Measurements from ENCODE around the gene AP2A2. TPM values are rescaled to one million over a fixed set of nuclear protein-coding genes. Genes with fewer than 3 reads are reported as not detected.

The AP2A2 gene
- total and polyA plus RNA-seq, 2 of the 4 experiments (the other 2 are of a cell fraction), result 19.9 to 49.0 TPM

DNA sequence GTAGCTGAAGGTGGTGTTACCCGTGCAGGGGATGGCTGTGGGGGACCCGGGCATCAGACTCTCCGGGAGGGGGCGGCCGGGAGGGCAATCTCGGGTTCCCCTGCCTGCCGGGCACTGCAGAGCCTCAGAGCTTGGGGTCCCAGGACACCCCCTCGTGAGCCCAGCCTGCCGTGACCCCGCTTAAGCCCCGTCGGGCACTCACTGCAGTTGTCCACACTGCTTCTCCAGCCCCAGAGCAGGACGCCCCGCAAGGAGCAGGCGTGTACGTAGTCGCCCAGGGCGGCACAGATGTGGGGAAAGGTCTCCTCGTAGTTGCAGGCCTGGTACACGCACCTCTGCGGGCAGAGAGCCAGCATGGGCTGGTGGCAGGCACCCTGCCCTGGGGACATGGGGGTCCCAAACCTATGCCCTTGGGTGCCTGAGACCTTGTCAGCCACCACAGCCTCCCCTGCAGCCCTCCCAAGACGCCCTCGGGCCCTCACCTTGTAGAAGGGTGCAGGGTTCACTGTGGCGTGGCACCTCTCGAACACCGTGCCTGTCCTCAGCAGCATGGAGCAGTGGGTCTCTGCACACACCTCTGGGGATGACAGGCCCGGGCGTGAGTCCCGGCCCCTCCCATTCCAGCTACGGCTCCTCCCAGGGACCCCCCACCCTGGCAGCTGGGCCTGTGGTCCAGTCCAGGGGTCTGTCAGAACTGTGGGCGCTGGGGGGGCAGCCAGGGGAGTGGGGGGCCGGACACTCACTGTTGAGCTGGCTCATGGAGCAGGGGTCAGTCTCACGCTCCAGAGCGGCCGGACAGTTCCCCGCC lies 102.0 kb downstream of the AP2A2 start:
- in situ Hi-C loops (cut with MboI; ENCODE audit: low sequenced_read_pairs), result no loop called here
- H3K9me3 ChIP-seq (ENCODE audit: control insufficient read depth, insufficient read depth, low read length), result no peaks in the 10 kb centered on the region
- no peak overlapping the region for H3K4ac ChIP-seq (ENCODE audit: low read depth, low read length)
- ChIA-PET POLR2A (ENCODE audit: unreplicated experiment) (no interaction called here), CTCF (no interaction called here)
- no peaks in the 10 kb centered on the region for H3K36me3 ChIP-seq (ENCODE audit: control insufficient read depth, insufficient read depth, low read length)
- no peak overlapping the region for H2BK15ac ChIP-seq (ENCODE audit: low read depth, low read length)
- peaks cover 4% of the 10 kb centered on the region for H3K9me1 ChIP-seq (ENCODE audit: insufficient read depth, low read length)
- H3K56ac ChIP-seq (ENCODE audit: extremely low read depth, insufficient read depth, low read length), result no peak overlapping the region
- no peaks in the 10 kb centered on the region for H3K27me3 ChIP-seq (ENCODE audit: control insufficient read depth, insufficient read depth, low read length)
- intact Hi-C loops (cut with micrococcal nuclease), result no loop called here
- no peak overlapping the region for H2AK5ac ChIP-seq (ENCODE audit: low read depth, low read length)
- no peak overlapping the region for H3K23ac ChIP-seq (ENCODE audit: low read depth, low read length)
- TF ChIP-seq CEBPB (IDR thresholded peaks at IDR 0.05; ENCODE audit: low read depth, low read length), result no peak
- no peak for TF ChIP-seq MXI1 (IDR thresholded peaks at IDR 0.05; ENCODE audit: borderline replicate concordance, low read depth, low read length)
- TF ChIP-seq, protein P1, sequence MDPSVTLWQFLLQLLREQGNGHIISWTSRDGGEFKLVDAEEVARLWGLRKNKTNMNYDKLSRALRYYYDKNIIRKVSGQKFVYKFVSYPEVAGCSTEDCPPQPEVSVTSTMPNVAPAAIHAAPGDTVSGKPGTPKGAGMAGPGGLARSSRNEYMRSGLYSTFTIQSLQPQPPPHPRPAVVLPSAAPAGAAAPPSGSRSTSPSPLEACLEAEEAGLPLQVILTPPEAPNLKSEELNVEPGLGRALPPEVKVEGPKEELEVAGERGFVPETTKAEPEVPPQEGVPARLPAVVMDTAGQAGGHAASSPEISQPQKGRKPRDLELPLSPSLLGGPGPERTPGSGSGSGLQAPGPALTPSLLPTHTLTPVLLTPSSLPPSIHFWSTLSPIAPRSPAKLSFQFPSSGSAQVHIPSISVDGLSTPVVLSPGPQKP (IDR thresholded peaks at IDR 0.05; ENCODE audit: borderline replicate concordance, low read depth, low read length), result no peak
- TF ChIP-seq, protein P2, sequence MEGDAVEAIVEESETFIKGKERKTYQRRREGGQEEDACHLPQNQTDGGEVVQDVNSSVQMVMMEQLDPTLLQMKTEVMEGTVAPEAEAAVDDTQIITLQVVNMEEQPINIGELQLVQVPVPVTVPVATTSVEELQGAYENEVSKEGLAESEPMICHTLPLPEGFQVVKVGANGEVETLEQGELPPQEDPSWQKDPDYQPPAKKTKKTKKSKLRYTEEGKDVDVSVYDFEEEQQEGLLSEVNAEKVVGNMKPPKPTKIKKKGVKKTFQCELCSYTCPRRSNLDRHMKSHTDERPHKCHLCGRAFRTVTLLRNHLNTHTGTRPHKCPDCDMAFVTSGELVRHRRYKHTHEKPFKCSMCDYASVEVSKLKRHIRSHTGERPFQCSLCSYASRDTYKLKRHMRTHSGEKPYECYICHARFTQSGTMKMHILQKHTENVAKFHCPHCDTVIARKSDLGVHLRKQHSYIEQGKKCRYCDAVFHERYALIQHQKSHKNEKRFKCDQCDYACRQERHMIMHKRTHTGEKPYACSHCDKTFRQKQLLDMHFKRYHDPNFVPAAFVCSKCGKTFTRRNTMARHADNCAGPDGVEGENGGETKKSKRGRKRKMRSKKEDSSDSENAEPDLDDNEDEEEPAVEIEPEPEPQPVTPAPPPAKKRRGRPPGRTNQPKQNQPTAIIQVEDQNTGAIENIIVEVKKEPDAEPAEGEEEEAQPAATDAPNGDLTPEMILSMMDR (conservative IDR thresholded peaks at IDR 0.05; ENCODE audit: low read depth, low read length), result no peak
- TF ChIP-seq, protein P3, sequence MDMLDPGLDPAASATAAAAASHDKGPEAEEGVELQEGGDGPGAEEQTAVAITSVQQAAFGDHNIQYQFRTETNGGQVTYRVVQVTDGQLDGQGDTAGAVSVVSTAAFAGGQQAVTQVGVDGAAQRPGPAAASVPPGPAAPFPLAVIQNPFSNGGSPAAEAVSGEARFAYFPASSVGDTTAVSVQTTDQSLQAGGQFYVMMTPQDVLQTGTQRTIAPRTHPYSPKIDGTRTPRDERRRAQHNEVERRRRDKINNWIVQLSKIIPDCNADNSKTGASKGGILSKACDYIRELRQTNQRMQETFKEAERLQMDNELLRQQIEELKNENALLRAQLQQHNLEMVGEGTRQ (IDR thresholded peaks at IDR 0.05; ENCODE audit: low read depth, low read length), result no peak
- no peak for TF ChIP-seq RAD21 (IDR thresholded peaks at IDR 0.05; ENCODE audit: low read length)
- no peak for TF ChIP-seq MAFK (IDR thresholded peaks at IDR 0.05; ENCODE audit: low read depth, low read length)
- TF ChIP-seq RCOR1 (IDR thresholded peaks at IDR 0.05; ENCODE audit: insufficient replicate concordance, low read length), result no peak
- TF ChIP-seq SMC3 (IDR thresholded peaks at IDR 0.05; ENCODE audit: low read depth, low read length), result no peak
- no peak for TF ChIP-seq NFE2L2 (IDR thresholded peaks at IDR 0.05; ENCODE audit: low read depth, low read length)
- no peak overlapping the region for H3K18ac ChIP-seq (ENCODE audit: low read depth, low read length)
- no peak overlapping the region for H3K4me3 ChIP-seq (ENCODE audit: insufficient read depth, low read depth, low read length)
- H3K9ac ChIP-seq (ENCODE audit: low read depth, low read length), result no peak overlapping the region
- H2AK9ac ChIP-seq (replicated peaks; ENCODE audit: low read depth, low read length, poor library complexity), result no peak overlapping the region
- no peak overlapping the region for H3K4me2 ChIP-seq (ENCODE audit: low read depth, low read length)
- ATAC-seq (ENCODE audit: low read depth) (no peak), DNase-seq (no peak)
- BruUV-seq (replicated peaks), result no TSS peak
- no peak overlapping the region for H4K8ac ChIP-seq (ENCODE audit: low read depth in 2 of 2, low read length in 2 of 2)
- H3K14ac ChIP-seq (replicated peaks; ENCODE audit: low read depth, low read length), result no peak overlapping the region
- no peak overlapping the region for H2BK120ac ChIP-seq (ENCODE audit: low read depth, low read length)
- H3K79me1 ChIP-seq (ENCODE audit: low read depth in 1 of 2, low read length in 2 of 2), result no peaks in the 10 kb centered on the region
- no peaks in the 10 kb centered on the region for H3K4me1 ChIP-seq (ENCODE audit: control insufficient read depth, insufficient read depth, low read length)
- H4K5ac ChIP-seq (ENCODE audit: low read depth, low read length), result no peak overlapping the region
- no peak overlapping the region for H3K27ac ChIP-seq (ENCODE audit: insufficient read depth, low read length)
- H4K91ac ChIP-seq (ENCODE audit: insufficient read depth, low read depth, low read length), result no peak overlapping the region
- peaks cover 6% of the 10 kb centered on the region; the same call in 1 of the 2 replicates for H4K20me1 ChIP-seq (ENCODE audit: insufficient read depth, low read length)
- dilution Hi-C loops (cut with HindIII; ENCODE audit: low sequenced_read_pairs, unreplicated experiment), result no loop called here
- H2BK20ac ChIP-seq (ENCODE audit: low read depth, low read length), result no peak overlapping the region
- WGBS, 2 experiments (ENCODE audit: extremely low coverage in 2 of 2, insufficient read length in 1 of 2), result 84% methylated on average over 13 of the region's 36 CpGs; no CpG with 5 or more reads in 1 of the 2 experiments
- no peak overlapping the region for H2AFZ ChIP-seq (replicated peaks; ENCODE audit: low read length, poor library complexity)
- no peak overlapping the region for H2BK5ac ChIP-seq (ENCODE audit: low read depth, low read length, poor library complexity, severe bottlenecking)

All from IMR-90 (cell line).